Suprapubic skin (tissue), 4 donors: Measurements from ENCODE around the gene SLIT2. TPM values are rescaled to one million over a fixed set of nuclear protein-coding genes. Genes with fewer than 3 reads are reported as not detected.

ENCODE experiments used
- DNase-seq, 2 donors: peaks; one replicate each; pipeline ENCODE4 v3.0.0-alpha.2; 2019; ENCODE audit warnings: low spot score in 2 of 2
- H3K27ac ChIP-seq: fragments of 200-600 bp; sonication (generic); one replicate; pipeline ENCODE4 v1.5.1; 2019
- H3K27me3 ChIP-seq: fragments of 200-600 bp; sonication (generic); one replicate; pipeline ENCODE4 v1.5.1; 2019
- H3K36me3 ChIP-seq: fragments of 200-600 bp; sonication (generic); one replicate; pipeline ENCODE4 v1.5.1; 2019
- H3K4me1 ChIP-seq: fragments of 200-600 bp; sonication (generic); one replicate; pipeline ENCODE4 v1.5.1; 2019
- H3K4me3 ChIP-seq: fragments of 200-600 bp; sonication (generic); one replicate; pipeline ENCODE4 v1.5.1; 2019; ENCODE audit warnings: mild to moderate bottlenecking
- H3K9me3 ChIP-seq: fragments of 200-600 bp; sonication (generic); one replicate; pipeline ENCODE4 v1.5.1; 2019
- CTCF ChIP-seq, 2 donors: fragments of 200-600 bp in 1 of 2; fragments of 450-650 bp in 1 of 2; sonication (generic) in 1 of 2; IDR thresholded peaks; one replicate each; pipeline ENCODE4 v1.5.1; 2016 to 2019; ENCODE audit warnings: antibody characterized with exemption in 2 of 2, mild to moderate bottlenecking in 1 of 2, moderate library complexity in 1 of 2
- EP300 ChIP-seq: sonication (generic); formaldehyde crosslinking; IDR thresholded peaks from one replicate; pipeline ENCODE4 v1.6.1; 2017; ENCODE audit warnings: antibody characterized with exemption
- POLR2A ChIP-seq, 2 donors: fragments of 450-650 bp; IDR thresholded peaks; one replicate each; pipeline ENCODE4 v1.6.1; 2017; ENCODE audit warnings: antibody characterized with exemption in 2 of 2, mild to moderate bottlenecking in 2 of 2, moderate library complexity in 2 of 2
- POLR2AphosphoS5 ChIP-seq, 3 donors: sonication (generic); formaldehyde crosslinking; IDR thresholded peaks; one replicate each; pipeline ENCODE4 v1.6.1; 2017; ENCODE audit warnings: antibody characterized with exemption in 3 of 3
- WGBS: methylation state at CpG from one replicate; pipeline ENCODE4 v1.1.5; 2018; 5-methylcytosine and 5-hydroxymethylcytosine counted together
- total RNA-seq, 4 donors: library from RNA; depleted of rRNA; stranded (reverse); fragments of >200 nt; gene quantifications; one replicate each; pipeline ENCODE4 v1.1.0, GENCODE V29; 2016

Gene SLIT2
- total RNA-seq, 4 donors from 2014 or later: 2.5 to 4.7 (median 3.0) TPM

GRCh38 chr4:20253283-20253734 lies 1.6 kb downstream of the SLIT2 start:
- DNase-seq: no peak
- H3K4me3 ChIP-seq: peak overlapping the region; percentile 54
- WGBS: 3% methylated on average over 16 of the region's 21 CpGs
- H3K36me3 ChIP-seq: no peaks in the 10 kb centered on the region
- H3K9me3 ChIP-seq: no peaks in the 10 kb centered on the region
- TF ChIP-seq EP300 (no peak), CTCF (IDR thresholded peaks at IDR 0.05) (no peak), POLR2AphosphoS5 (IDR thresholded peaks at IDR 0.05) (no peak), POLR2A (IDR thresholded peaks at IDR 0.05) (no peak)
- peaks cover 41% of the 10 kb centered on the region for H3K4me1 ChIP-seq
- H3K27me3 ChIP-seq: peaks cover 42% of the 10 kb centered on the region
- no peak overlapping the region for H3K27ac ChIP-seq

GRCh38 chr4:20253735-20254409 lies 2.2 kb downstream of the SLIT2 start:
- Histone ChIP-seq H3K9me3 (no peaks in the 10 kb centered on the region), H3K27me3 (peaks cover 42% of the 10 kb centered on the region), H3K4me1 (peaks cover 41% of the 10 kb centered on the region), H3K27ac (peak overlapping the region; percentile 30), H3K36me3 (no peaks in the 10 kb centered on the region), H3K4me3 (peak overlapping the region; percentile 54)
- 0% methylated on average over 12 of the region's 43 CpGs for WGBS
- TF ChIP-seq POLR2AphosphoS5 (IDR thresholded peaks at IDR 0.05) (no peak), CTCF (IDR thresholded peaks at IDR 0.05) (no peak), EP300 (no peak), POLR2A (IDR thresholded peaks at IDR 0.05) (no peak)
- peak; percentile 69 to 79 for DNase-seq

GRCh38 chr4:20254511-20255250 lies 3.0 kb downstream of the SLIT2 start:
- Histone ChIP-seq H3K36me3 (no peaks in the 10 kb centered on the region), H3K27ac (peak overlapping the region; percentile 30), H3K4me1 (peaks cover 41% of the 10 kb centered on the region), H3K4me3 (peak overlapping the region; percentile 54), H3K9me3 (no peaks in the 10 kb centered on the region), H3K27me3 (peaks cover 42% of the 10 kb centered on the region)
- WGBS: 7% methylated on average over 35 of the region's 72 CpGs
- DNase-seq: peak; percentile 63 to 80
- TF ChIP-seq POLR2AphosphoS5 (IDR thresholded peaks at IDR 0.05) (no peak), EP300 (no peak), CTCF (IDR thresholded peaks at IDR 0.05) (no peak), POLR2A (IDR thresholded peaks at IDR 0.05) (no peak)

- H3K36me3 ChIP-seq: no peaks in the 10 kb centered on the region
- no peak for TF ChIP-seq EP300
- TF ChIP-seq POLR2AphosphoS5 (IDR thresholded peaks at IDR 0.05): no peak
- no peak for TF ChIP-seq CTCF (IDR thresholded peaks at IDR 0.05)
- TF ChIP-seq POLR2A (IDR thresholded peaks at IDR 0.05): no peak
- H3K27ac ChIP-seq: peak overlapping the region; percentile 30
- H3K9me3 ChIP-seq: no peaks in the 10 kb centered on the region
- peaks cover 41% of the 10 kb centered on the region for H3K4me1 ChIP-seq
- peaks cover 42% of the 10 kb centered on the region for H3K27me3 ChIP-seq
- 37% methylated on average over 8 of the region's 8 CpGs for WGBS
- H3K4me3 ChIP-seq: peak overlapping the region; percentile 54
- DNase-seq: no peak
Observed at GRCh38 chr4:20255251-20255586, 3.5 kb downstream of the SLIT2 start.

- Histone ChIP-seq H3K4me1 (peaks cover 41% of the 10 kb centered on the region), H3K27me3 (peaks cover 42% of the 10 kb centered on the region), H3K9me3 (no peaks in the 10 kb centered on the region), H3K36me3 (no peaks in the 10 kb centered on the region), H3K27ac (no peak overlapping the region), H3K4me3 (peak overlapping the region; percentile 54)
- TF ChIP-seq EP300 (no peak), POLR2AphosphoS5 (IDR thresholded peaks at IDR 0.05) (no peak), CTCF (IDR thresholded peaks at IDR 0.05) (no peak), POLR2A (IDR thresholded peaks at IDR 0.05) (no peak)
- WGBS: 62% methylated on average over 4 of the region's 4 CpGs
- no peak for DNase-seq
Observed at GRCh38 chr4:20255823-20256222, 4.1 kb downstream of the SLIT2 start.
